ENCODE data around the gene PNPLA4.

The PNPLA4 gene

GRCh38 chrX:7927259-7928167 lies at the start of gene PNPLA4:
PNPLA4 (minus strand) TSS chrX:7927413; CDS start chrX:7926119, 1,294 bp downstream.
- Histone ChIP-seq H3K4me3 (no peak within 1 kb of the TSS), H3K36me3 (ENCODE audit: insufficient read depth, low read length) (no peaks in the 10 kb centered on the region), H3K9ac (ENCODE audit: insufficient read length) (no peak within 1 kb of the TSS), H3K9me3 (ENCODE audit: low read depth, low read length) (no peaks in the 10 kb centered on the region), H3K27ac (no peak within 1 kb of the TSS)
- no peak for DNase-seq (ENCODE audit: low read depth, low spot score)
- no peak for TF ChIP-seq POLR2AphosphoS5 (IDR thresholded peaks at IDR 0.05; ENCODE audit: borderline replicate concordance, low read depth, low read length)
- no peak for TF ChIP-seq FOXP2 (optimal IDR thresholded peaks at IDR 0.05; ENCODE audit: control extremely low read depth, extremely low read length, insufficient read depth)
- no peak for TF ChIP-seq EZH2 (IDR thresholded peaks at IDR 0.05)

- no peak for TF ChIP-seq FOXP2 (optimal IDR thresholded peaks at IDR 0.05; ENCODE audit: control extremely low read depth, extremely low read length, insufficient read depth)
- TF ChIP-seq POLR2AphosphoS5 (IDR thresholded peaks at IDR 0.05; ENCODE audit: borderline replicate concordance, low read depth, low read length) = no peak
- TF ChIP-seq EZH2 (IDR thresholded peaks at IDR 0.05) = no peak
- H3K9ac ChIP-seq (ENCODE audit: insufficient read length) = no peak overlapping the region
Measured at GRCh38 chrX:7972586-7972985, 45.4 kb upstream of the PNPLA4 start.

GRCh38 chrX:7970428-7970827 lies 43.2 kb upstream of the PNPLA4 start:
- H3K36me3 ChIP-seq (ENCODE audit: insufficient read depth, low read length) = no peaks in the 10 kb centered on the region

More at GRCh38 chrX:7972586-7972985, 45.4 kb upstream of the PNPLA4 start:
- no peak overlapping the region for H3K27ac ChIP-seq
- H3K4me3 ChIP-seq = no peak overlapping the region
- no peak for DNase-seq (ENCODE audit: low read depth, low spot score)
- H3K36me3 ChIP-seq (ENCODE audit: insufficient read depth, low read length) = no peaks in the 10 kb centered on the region
- H3K9me3 ChIP-seq (ENCODE audit: low read depth, low read length) = no peaks in the 10 kb centered on the region

GRCh38 chrX:7965436-7965835 lies 38.2 kb upstream of the PNPLA4 start:
- Histone ChIP-seq H3K9ac (ENCODE audit: insufficient read length) (no peak overlapping the region), H3K9me3 (ENCODE audit: low read depth, low read length) (no peaks in the 10 kb centered on the region), H3K4me3 (no peak overlapping the region), H3K36me3 (ENCODE audit: insufficient read depth, low read length) (no peaks in the 10 kb centered on the region), H3K27ac (no peak overlapping the region)
- no peak for DNase-seq (ENCODE audit: low read depth, low spot score)
- TF ChIP-seq FOXP2 (optimal IDR thresholded peaks at IDR 0.05; ENCODE audit: control extremely low read depth, extremely low read length, insufficient read depth) = no peak
- TF ChIP-seq POLR2AphosphoS5 (IDR thresholded peaks at IDR 0.05; ENCODE audit: borderline replicate concordance, low read depth, low read length) = no peak
- no peak for TF ChIP-seq EZH2 (IDR thresholded peaks at IDR 0.05)

More at GRCh38 chrX:7970428-7970827, 43.2 kb upstream of the PNPLA4 start:
- DNase-seq (ENCODE audit: low read depth, low spot score) = no peak
- Histone ChIP-seq H3K9me3 (ENCODE audit: low read depth, low read length) (no peaks in the 10 kb centered on the region), H3K9ac (ENCODE audit: insufficient read length) (no peak overlapping the region), H3K27ac (no peak overlapping the region), H3K4me3 (no peak overlapping the region)
- TF ChIP-seq POLR2AphosphoS5 (IDR thresholded peaks at IDR 0.05; ENCODE audit: borderline replicate concordance, low read depth, low read length) = no peak
- no peak for TF ChIP-seq FOXP2 (optimal IDR thresholded peaks at IDR 0.05; ENCODE audit: control extremely low read depth, extremely low read length, insufficient read depth)
- no peak for TF ChIP-seq EZH2 (IDR thresholded peaks at IDR 0.05)

- H3K27ac ChIP-seq = no peak overlapping the region
- no peak for TF ChIP-seq EZH2 (IDR thresholded peaks at IDR 0.05)
- no peak for TF ChIP-seq FOXP2 (optimal IDR thresholded peaks at IDR 0.05; ENCODE audit: control extremely low read depth, extremely low read length, insufficient read depth)
- TF ChIP-seq POLR2AphosphoS5 (IDR thresholded peaks at IDR 0.05; ENCODE audit: borderline replicate concordance, low read depth, low read length) = no peak
- H3K4me3 ChIP-seq = no peak overlapping the region
- no peaks in the 10 kb centered on the region for H3K36me3 ChIP-seq (ENCODE audit: insufficient read depth, low read length)
- no peak for DNase-seq (ENCODE audit: low read depth, low spot score)
- no peak overlapping the region for H3K9ac ChIP-seq (ENCODE audit: insufficient read length)
- H3K9me3 ChIP-seq (ENCODE audit: low read depth, low read length) = no peaks in the 10 kb centered on the region
Measured at GRCh38 chrX:7960246-7960645, 33.0 kb upstream of the PNPLA4 start.

GRCh38 chrX:7953446-7953845 lies 26.2 kb upstream of the PNPLA4 start:
- TF ChIP-seq FOXP2 (optimal IDR thresholded peaks at IDR 0.05; ENCODE audit: control extremely low read depth, extremely low read length, insufficient read depth) (no peak), EZH2 (IDR thresholded peaks at IDR 0.05) (no peak)
- no peak overlapping the region for H3K9ac ChIP-seq (ENCODE audit: insufficient read length)
- H3K9me3 ChIP-seq (ENCODE audit: low read depth, low read length) = no peaks in the 10 kb centered on the region
- no peak overlapping the region for H3K27ac ChIP-seq
- no peak for DNase-seq (ENCODE audit: low read depth, low spot score)
- no peak overlapping the region for H3K4me3 ChIP-seq
- no peaks in the 10 kb centered on the region for H3K36me3 ChIP-seq (ENCODE audit: insufficient read depth, low read length)

GRCh38 chrX:7950865-7951264 lies 23.7 kb upstream of the PNPLA4 start:
- Histone ChIP-seq H3K9ac (ENCODE audit: insufficient read length) (no peak overlapping the region), H3K4me3 (no peak overlapping the region), H3K27ac (no peak overlapping the region), H3K9me3 (ENCODE audit: low read depth, low read length) (no peaks in the 10 kb centered on the region), H3K36me3 (ENCODE audit: insufficient read depth, low read length) (no peaks in the 10 kb centered on the region)
- DNase-seq (ENCODE audit: low read depth, low spot score) = no peak
- TF ChIP-seq FOXP2 (optimal IDR thresholded peaks at IDR 0.05; ENCODE audit: control extremely low read depth, extremely low read length, insufficient read depth) (no peak), EZH2 (IDR thresholded peaks at IDR 0.05) (no peak), POLR2AphosphoS5 (IDR thresholded peaks at IDR 0.05; ENCODE audit: borderline replicate concordance, low read depth, low read length) (no peak)

GRCh38 chrX:7948483-7948882 lies 21.3 kb upstream of the PNPLA4 start:
- Histone ChIP-seq H3K9ac (ENCODE audit: insufficient read length) (no peak overlapping the region), H3K36me3 (ENCODE audit: insufficient read depth, low read length) (no peaks in the 10 kb centered on the region)

More at GRCh38 chrX:7948483-7948882, 21.3 kb upstream of the PNPLA4 start:
- TF ChIP-seq POLR2AphosphoS5 (IDR thresholded peaks at IDR 0.05; ENCODE audit: borderline replicate concordance, low read depth, low read length) (no peak), FOXP2 (optimal IDR thresholded peaks at IDR 0.05; ENCODE audit: control extremely low read depth, extremely low read length, insufficient read depth) (no peak)
- H3K9me3 ChIP-seq (ENCODE audit: low read depth, low read length) = no peaks in the 10 kb centered on the region
- DNase-seq (ENCODE audit: low read depth, low spot score) = no peak
- no peak overlapping the region for H3K27ac ChIP-seq
- H3K4me3 ChIP-seq = no peak overlapping the region
